Measurements from ENCODE around the gene ZNF425. TPM values are rescaled to one million over a fixed set of nuclear protein-coding genes. Genes with fewer than 3 reads are reported as not detected.

Gene ZNF425
- total RNA-seq, 4 donors from 2014 or later, result 1.8 to 4.8 (median 3.7) TPM

GRCh38 chr7:149109969-149110368 is 16.2 kb downstream of the ZNF425 start:
- DNase-seq, result no peak
- intact Hi-C loops (cut with DNase I), result no loop called here
- no peak overlapping the region for H3K4me3 ChIP-seq
- no peaks in the 10 kb centered on the region for H3K27me3 ChIP-seq
- TF ChIP-seq CTCF (IDR thresholded peaks at IDR 0.05) (no peak), POLR2A (IDR thresholded peaks at IDR 0.05) (no peak)
- no peaks in the 10 kb centered on the region for H3K9me3 ChIP-seq
- H3K36me3 ChIP-seq, result peaks cover 0 to 28% (median 0%) of the 10 kb centered on the region in 3 donors
- H3K4me1 ChIP-seq, result no peaks in the 10 kb centered on the region
- no peak overlapping the region for H3K27ac ChIP-seq
- WGBS, 2 donors, result 65 to 91% methylated on average over 6 to 7 of the region's 12 CpGs

GRCh38 chr7:149104749-149105148 is 21.4 kb downstream of the ZNF425 start:
- H3K9me3 ChIP-seq, result no peaks in the 10 kb centered on the region
- no peaks in the 10 kb centered on the region for H3K4me1 ChIP-seq
- 94 to 99% methylated on average over 6 to 25 of the region's 25 CpGs for WGBS, 2 donors
- H3K27ac ChIP-seq, result no peak overlapping the region
- no peak for DNase-seq
- no peak overlapping the region for H3K4me3 ChIP-seq
- H3K36me3 ChIP-seq, result peaks cover 0 to 28% (median 0%) of the 10 kb centered on the region in 3 donors
- H3K27me3 ChIP-seq, result no peaks in the 10 kb centered on the region
- TF ChIP-seq POLR2A (IDR thresholded peaks at IDR 0.05) (no peak), CTCF (IDR thresholded peaks at IDR 0.05) (no peak)
- intact Hi-C loops (cut with DNase I), result no loop called here

- H3K36me3 ChIP-seq, result peaks cover 0 to 28% (median 0%) of the 10 kb centered on the region in 3 donors
- TF ChIP-seq POLR2A (IDR thresholded peaks at IDR 0.05), result no peak
- TF ChIP-seq CTCF (IDR thresholded peaks at IDR 0.05), result no peak
- no peaks in the 10 kb centered on the region for H3K9me3 ChIP-seq
- H3K4me1 ChIP-seq, result no peaks in the 10 kb centered on the region
- H3K4me3 ChIP-seq, result no peak overlapping the region
- no peak overlapping the region for H3K27ac ChIP-seq
- H3K27me3 ChIP-seq, result no peaks in the 10 kb centered on the region
- no peak for DNase-seq
- intact Hi-C loops (cut with DNase I), result no loop called here
- WGBS, 2 donors, result 93 to 94% methylated on average over 16 to 26 of the region's 35 CpGs
Measured at GRCh38 chr7:149104214-149104613, 21.9 kb downstream of the ZNF425 start.

- intact Hi-C loops (cut with DNase I), result no loop called here
- no peaks in the 10 kb centered on the region for H3K27me3 ChIP-seq
- no peaks in the 10 kb centered on the region for H3K9me3 ChIP-seq
- no peaks in the 10 kb centered on the region for H3K4me1 ChIP-seq
- H3K4me3 ChIP-seq, result no peak overlapping the region
- 95 to 96% methylated on average over 6 to 7 of the region's 9 CpGs for WGBS, 2 donors
- no peak for DNase-seq
- no peak overlapping the region for H3K27ac ChIP-seq
- H3K36me3 ChIP-seq, result peaks cover 0 to 28% (median 0%) of the 10 kb centered on the region in 3 donors
- TF ChIP-seq POLR2A (IDR thresholded peaks at IDR 0.05), result no peak
- no peak for TF ChIP-seq CTCF (IDR thresholded peaks at IDR 0.05)
Measured at GRCh38 chr7:149103424-149103823, 22.7 kb downstream of the ZNF425 start.

- Histone ChIP-seq H3K27me3 (no peaks in the 10 kb centered on the region), H3K9me3 (no peaks in the 10 kb centered on the region), H3K4me1 (no peaks in the 10 kb centered on the region), H3K4me3 (no peak overlapping the region), H3K27ac (no peak overlapping the region), H3K36me3 (peaks cover 0 to 28% (median 0%) of the 10 kb centered on the region in 3 donors)
- intact Hi-C loops (cut with DNase I), result no loop called here
- WGBS, 2 donors, result 57 to 69% methylated on average over 1 of the region's 1 CpG
- TF ChIP-seq CTCF (IDR thresholded peaks at IDR 0.05) (no peak), POLR2A (IDR thresholded peaks at IDR 0.05) (no peak)
- no peak for DNase-seq
Measured at GRCh38 chr7:149102666-149103065, 23.5 kb downstream of the ZNF425 start.
